HL-60 (cell line): ENCODE data around the gene PIWIL4.

Experiments
- DNase-seq, 2 experiments: peaks; one replicate each; pipeline ENCODE4 v3.0.0-alpha.2; 2010 to 2020; ENCODE audit warnings: low read depth in 1 of 2, low spot score in 1 of 2
- H3K27ac ChIP-seq: fragments of 250-450 bp; sonication (Bioruptor Pico); replicated peaks from 2 replicates; pipeline ENCODE4 v1.5.1; 2020; ENCODE audit warnings: mild to moderate bottlenecking, moderate library complexity
- H3K27me3 ChIP-seq: fragments of 250-450 bp; sonication (Bioruptor Pico); 2 replicates; pipeline ENCODE4 v1.5.1; 2021; ENCODE audit warnings: mild to moderate bottlenecking, moderate library complexity; ENCODE audit not compliant: insufficient read depth, poor library complexity, severe bottlenecking
- H3K4me3 ChIP-seq: replicated peaks from 2 replicates; pipeline ENCODE4 v1.5.1; 2011; ENCODE audit warnings: mild to moderate bottlenecking, control low read depth, low read length; ENCODE audit not compliant: insufficient read depth
- GABPA ChIP-seq: IDR thresholded peaks from 2 replicates; pipeline ENCODE4 v1.6.1; 2012; ENCODE audit warnings: low read depth
- POLR2AphosphoS5 ChIP-seq: IDR thresholded peaks from 2 replicates; pipeline ENCODE4 v1.6.1; 2012; ENCODE audit warnings: low read depth
- SPI1 ChIP-seq: IDR thresholded peaks from 2 replicates; pipeline ENCODE4 v1.6.1; 2012; ENCODE audit warnings: low read depth, mild to moderate bottlenecking, borderline replicate concordance
- TF ChIP-seq, protein P1 (sequence below): IDR thresholded peaks from 2 replicates; pipeline ENCODE4 v1.6.1; 2012; ENCODE audit warnings: low read depth; ENCODE audit not compliant: insufficient replicate concordance
- TF ChIP-seq, protein P2 (sequence below): IDR thresholded peaks from one replicate; pipeline ENCODE4 v1.5.1; 2011; ENCODE audit warnings: low read length, control low read depth, inconsistent platforms; ENCODE audit not compliant: insufficient read depth

Gene PIWIL4

DNA sequence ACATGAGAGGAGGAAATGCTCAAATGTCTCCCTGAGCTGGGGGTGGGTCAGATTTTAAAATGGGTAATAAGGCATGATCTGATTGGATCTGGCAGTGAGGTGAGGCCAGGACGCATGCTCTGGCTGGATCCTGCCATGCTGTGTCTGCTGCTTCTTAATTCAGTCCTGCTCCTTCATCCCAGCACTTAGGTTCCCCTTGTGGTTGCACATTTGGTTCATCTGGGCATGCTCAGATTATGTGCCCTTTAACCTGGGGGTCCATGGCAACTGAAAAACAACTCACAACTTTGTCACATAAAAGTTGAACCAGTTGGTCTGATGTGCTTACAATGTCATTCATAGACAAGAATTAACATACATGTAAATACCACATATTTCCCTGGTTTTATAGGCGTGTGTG lies 67.9 kb downstream of the PIWIL4 start:
- Histone ChIP-seq H3K27ac (no peak overlapping the region), H3K27me3 (no peaks in the 10 kb centered on the region), H3K4me3 (no peak overlapping the region)
- no peak for DNase-seq
- TF ChIP-seq, protein P1, sequence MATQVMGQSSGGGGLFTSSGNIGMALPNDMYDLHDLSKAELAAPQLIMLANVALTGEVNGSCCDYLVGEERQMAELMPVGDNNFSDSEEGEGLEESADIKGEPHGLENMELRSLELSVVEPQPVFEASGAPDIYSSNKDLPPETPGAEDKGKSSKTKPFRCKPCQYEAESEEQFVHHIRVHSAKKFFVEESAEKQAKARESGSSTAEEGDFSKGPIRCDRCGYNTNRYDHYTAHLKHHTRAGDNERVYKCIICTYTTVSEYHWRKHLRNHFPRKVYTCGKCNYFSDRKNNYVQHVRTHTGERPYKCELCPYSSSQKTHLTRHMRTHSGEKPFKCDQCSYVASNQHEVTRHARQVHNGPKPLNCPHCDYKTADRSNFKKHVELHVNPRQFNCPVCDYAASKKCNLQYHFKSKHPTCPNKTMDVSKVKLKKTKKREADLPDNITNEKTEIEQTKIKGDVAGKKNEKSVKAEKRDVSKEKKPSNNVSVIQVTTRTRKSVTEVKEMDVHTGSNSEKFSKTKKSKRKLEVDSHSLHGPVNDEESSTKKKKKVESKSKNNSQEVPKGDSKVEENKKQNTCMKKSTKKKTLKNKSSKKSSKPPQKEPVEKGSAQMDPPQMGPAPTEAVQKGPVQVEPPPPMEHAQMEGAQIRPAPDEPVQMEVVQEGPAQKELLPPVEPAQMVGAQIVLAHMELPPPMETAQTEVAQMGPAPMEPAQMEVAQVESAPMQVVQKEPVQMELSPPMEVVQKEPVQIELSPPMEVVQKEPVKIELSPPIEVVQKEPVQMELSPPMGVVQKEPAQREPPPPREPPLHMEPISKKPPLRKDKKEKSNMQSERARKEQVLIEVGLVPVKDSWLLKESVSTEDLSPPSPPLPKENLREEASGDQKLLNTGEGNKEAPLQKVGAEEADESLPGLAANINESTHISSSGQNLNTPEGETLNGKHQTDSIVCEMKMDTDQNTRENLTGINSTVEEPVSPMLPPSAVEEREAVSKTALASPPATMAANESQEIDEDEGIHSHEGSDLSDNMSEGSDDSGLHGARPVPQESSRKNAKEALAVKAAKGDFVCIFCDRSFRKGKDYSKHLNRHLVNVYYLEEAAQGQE, result no peak
- TF ChIP-seq GABPA (no peak), POLR2AphosphoS5 (no peak)
- TF ChIP-seq, protein P2, sequence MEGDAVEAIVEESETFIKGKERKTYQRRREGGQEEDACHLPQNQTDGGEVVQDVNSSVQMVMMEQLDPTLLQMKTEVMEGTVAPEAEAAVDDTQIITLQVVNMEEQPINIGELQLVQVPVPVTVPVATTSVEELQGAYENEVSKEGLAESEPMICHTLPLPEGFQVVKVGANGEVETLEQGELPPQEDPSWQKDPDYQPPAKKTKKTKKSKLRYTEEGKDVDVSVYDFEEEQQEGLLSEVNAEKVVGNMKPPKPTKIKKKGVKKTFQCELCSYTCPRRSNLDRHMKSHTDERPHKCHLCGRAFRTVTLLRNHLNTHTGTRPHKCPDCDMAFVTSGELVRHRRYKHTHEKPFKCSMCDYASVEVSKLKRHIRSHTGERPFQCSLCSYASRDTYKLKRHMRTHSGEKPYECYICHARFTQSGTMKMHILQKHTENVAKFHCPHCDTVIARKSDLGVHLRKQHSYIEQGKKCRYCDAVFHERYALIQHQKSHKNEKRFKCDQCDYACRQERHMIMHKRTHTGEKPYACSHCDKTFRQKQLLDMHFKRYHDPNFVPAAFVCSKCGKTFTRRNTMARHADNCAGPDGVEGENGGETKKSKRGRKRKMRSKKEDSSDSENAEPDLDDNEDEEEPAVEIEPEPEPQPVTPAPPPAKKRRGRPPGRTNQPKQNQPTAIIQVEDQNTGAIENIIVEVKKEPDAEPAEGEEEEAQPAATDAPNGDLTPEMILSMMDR, result no peak

DNA sequence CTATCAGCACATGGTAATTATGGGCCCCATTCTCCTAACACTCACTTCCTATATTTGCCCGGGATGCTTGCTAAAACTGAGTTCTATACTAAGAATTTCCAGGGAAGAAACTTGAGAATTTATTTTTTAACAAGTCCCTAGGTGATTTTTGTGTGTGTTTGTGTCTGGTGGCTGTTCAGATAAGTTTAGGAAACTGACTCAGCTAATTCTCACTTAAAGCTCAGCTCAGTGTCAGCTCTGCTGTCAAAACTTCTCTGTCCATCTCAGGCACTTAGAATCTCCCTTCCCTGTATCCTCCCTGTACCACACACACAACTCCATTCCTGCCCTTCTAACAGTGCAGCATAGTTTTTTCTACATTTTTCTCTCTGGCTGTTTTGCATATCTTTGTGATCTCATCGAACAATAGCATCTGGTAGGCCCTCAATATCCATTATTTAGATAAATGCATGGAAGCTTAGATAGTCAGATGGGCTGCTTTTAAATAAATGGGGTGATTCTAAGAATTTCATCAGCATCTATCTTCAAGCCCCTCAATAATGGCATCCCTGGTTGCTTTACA lies 69.3 kb downstream of the PIWIL4 start:
- TF ChIP-seq SPI1 (no peak), POLR2AphosphoS5 (no peak), GABPA (no peak)
- TF ChIP-seq, protein P2, result no peak
- TF ChIP-seq, protein P1, result no peak
- DNase-seq, result no peak
- Histone ChIP-seq H3K27me3 (no peaks in the 10 kb centered on the region), H3K4me3 (no peak overlapping the region), H3K27ac (no peak overlapping the region)

DNA sequence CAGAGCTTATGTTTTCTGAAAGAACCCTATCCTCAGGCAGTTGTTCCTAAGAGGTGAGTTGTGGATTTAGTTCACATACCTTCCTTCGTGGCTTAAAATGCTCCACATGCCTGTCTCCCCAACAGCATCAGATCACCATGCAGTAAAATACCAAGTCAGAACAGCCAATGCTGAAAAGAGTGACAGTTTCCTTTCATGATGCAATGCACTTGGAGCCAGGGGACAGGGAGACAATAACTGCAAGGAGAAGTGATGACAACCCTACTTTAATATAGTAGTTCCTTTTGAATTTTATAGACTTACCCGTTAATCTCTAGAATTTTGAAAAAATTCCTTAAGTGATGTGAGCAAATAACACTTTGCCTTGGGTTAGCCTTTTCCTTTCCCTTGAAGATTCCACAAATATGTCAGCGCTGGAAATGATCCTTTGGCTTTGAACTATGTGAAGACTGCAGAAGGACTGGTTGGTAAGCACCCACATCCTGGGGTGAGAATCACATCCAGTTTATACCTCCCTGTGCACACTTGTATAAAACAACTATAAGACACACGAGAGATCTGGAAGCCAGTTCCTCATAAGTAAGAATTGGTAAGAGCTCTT lies 71.2 kb downstream of the PIWIL4 start:
- no peak for DNase-seq

More for the DNA sequence above, 71.2 kb downstream of the PIWIL4 start:
- TF ChIP-seq SPI1 (0 out of 2 replicates have a peak, but pooled peaks have one; percentile 22), POLR2AphosphoS5 (no peak), GABPA (no peak)
- TF ChIP-seq, protein P2, result no peak
- TF ChIP-seq, protein P1, result no peak
- Histone ChIP-seq H3K27ac (no peak overlapping the region), H3K27me3 (no peaks in the 10 kb centered on the region), H3K4me3 (no peak overlapping the region)
